HCT116 (cell line): Measurements from ENCODE around the gene FAT2. TPM values are rescaled to one million over a fixed set of nuclear protein-coding genes. Genes with fewer than 3 reads are reported as not detected.

ENCODE experiments used
- ATAC-seq: fragments of 200-7000 bp; cut with Tn5 transposase; 2 replicates; pipeline ENCODE4 v1.9.1; 2020; ENCODE audit warnings: mild to moderate bottlenecking, moderate library complexity
- BruUV-seq: library from RNA; stranded (reverse); fragments of 400-500 nt; replicated peaks from 2 replicates; lab custom pipeline; 2021; lab: Mats Ljungman, UMichigan
- CTCF ChIA-PET: fragments of 300-600 bp; sonication (Branson Sonifier 250); formaldehyde crosslinking; loops from one replicate; lab custom pipeline; 2021; ENCODE audit warnings: antibody characterized with exemption; lab: Charles Lee
- POLR2A ChIA-PET: fragments of 300-600, 350-600 bp; sonication (Branson Sonifier 250); formaldehyde crosslinking; loops from one replicate; lab custom pipeline; 2021; ENCODE audit warnings: antibody characterized with exemption; lab: Charles Lee
- RAD21 ChIA-PET, 2 experiments: fragments of 300-600 bp; sonication (Branson Sonifier 250); formaldehyde crosslinking; loops; one replicate each; lab custom pipeline; 2023; ENCODE audit warnings: low total read pairs in 2 of 2; ENCODE audit not compliant: uncharacterized antibody in 2 of 2, unreplicated experiment in 2 of 2, low non-redundant PET in 1 of 2; lab: Charles Lee
- DNase-seq: peaks from one replicate; pipeline ENCODE4 v3.0.0-alpha.2; 2010; ENCODE audit warnings: low read depth, low spot score
- H2AFZ ChIP-seq: fragments of 200-600 bp; shearing (Covaris generic), sonication (generic); 2 replicates; pipeline ENCODE4 v1.6.1; 2017; ENCODE audit warnings: low read depth, mixed run types, mixed read lengths, antibody characterized with exemption, low read length; ENCODE audit not compliant: poor library complexity, severe bottlenecking
- H3K27ac ChIP-seq: 2 replicates; pipeline ENCODE4 v1.5.1; 2012; ENCODE audit warnings: low read depth, low read length
- H3K27me3 ChIP-seq: fragments of 200-600 bp; sonication (generic); 2 replicates; pipeline ENCODE4 v1.6.1; 2016; ENCODE audit warnings: mixed run types, low read length, mixed read lengths; ENCODE audit not compliant: insufficient read depth
- H3K36me3 ChIP-seq, 2 experiments: fragments of 200-500 bp in 1 of 2; fragments of 200-600 bp in 1 of 2; sonication (Bioruptor generic) in 1 of 2; sonication (generic) in 1 of 2; 2 replicates each; pipeline versions ENCODE4 v1.5.1 to v1.6.1; 2014 to 2016; ENCODE audit warnings: low read length in 2 of 2, inconsistent platforms in 1 of 2, mixed read lengths in 1 of 2, mixed run types in 1 of 2; ENCODE audit not compliant: insufficient read depth in 2 of 2, control insufficient read depth in 1 of 2
- H3K4me1 ChIP-seq, 2 experiments: fragments of 200-600 bp in 1 of 2; sonication (generic) in 1 of 2; 2 replicates each; pipeline versions ENCODE4 v1.5.1 to v1.6.1; 2012 to 2017; ENCODE audit warnings: low read length in 2 of 2, inconsistent platforms in 1 of 2, mild to moderate bottlenecking in 1 of 2, mixed read lengths in 1 of 2, mixed run types in 1 of 2, moderate library complexity in 1 of 2; ENCODE audit not compliant: insufficient read depth in 2 of 2, control insufficient read depth in 1 of 2
- H3K4me2 ChIP-seq: fragments of 200-600 bp; sonication (generic); 2 replicates; pipeline ENCODE4 v1.6.1; 2017; ENCODE audit warnings: mixed run types, low read length, mixed read lengths
- H3K4me3 ChIP-seq, 2 experiments: fragments of 200-600 bp in 1 of 2; sonication (generic) in 1 of 2; replicated peaks in 1 of 2; 2 replicates each; pipeline ENCODE4 v1.5.1; 2011 to 2016; ENCODE audit warnings: low read length in 2 of 2, control low read depth in 1 of 2, low read depth in 1 of 2, mild to moderate bottlenecking in 1 of 2, mixed read lengths in 1 of 2, mixed run types in 1 of 2
- H3K79me2 ChIP-seq: fragments of 200-600 bp; sonication (generic); 2 replicates; pipeline ENCODE4 v1.6.1; 2017; ENCODE audit warnings: mild to moderate bottlenecking, mixed run types, low read length, moderate library complexity, mixed read lengths; ENCODE audit not compliant: insufficient read depth
- H3K9ac ChIP-seq: fragments of 200-600 bp; sonication (generic); 2 replicates; pipeline ENCODE4 v1.6.1; 2016; ENCODE audit warnings: low read length, mixed read lengths
- H3K9me2 ChIP-seq: fragments of 200-600 bp; sonication (generic), shearing (Covaris generic); 2 replicates; pipeline ENCODE4 v1.6.1; 2017; ENCODE audit warnings: mixed run types, mild to moderate bottlenecking, moderate library complexity; ENCODE audit not compliant: insufficient read depth
- H3K9me3 ChIP-seq, 2 experiments: fragments of 200-500 bp in 1 of 2; fragments of 200-600 bp in 1 of 2; sonication (Bioruptor generic) in 1 of 2; sonication (generic) in 1 of 2; 2 replicates each; pipeline ENCODE4 v1.6.1; 2014 to 2017; ENCODE audit warnings: low read length in 2 of 2, mixed read lengths in 2 of 2, inconsistent platforms in 1 of 2, low read depth in 1 of 2, mild to moderate bottlenecking in 1 of 2, mixed run types in 1 of 2, moderate library complexity in 1 of 2; ENCODE audit not compliant: control insufficient read depth in 1 of 2, insufficient read depth in 1 of 2
- H4K20me1 ChIP-seq: fragments of 200-600 bp; sonication (generic), shearing (Covaris generic); 2 replicates; pipeline ENCODE4 v1.6.1; 2017; ENCODE audit warnings: mixed run types, mild to moderate bottlenecking, moderate library complexity; ENCODE audit not compliant: insufficient read depth
- CBX3 ChIP-seq: IDR thresholded peaks from 2 replicates; pipeline ENCODE4 v1.6.1; 2012; ENCODE audit warnings: low read depth
- CTCF ChIP-seq, 3 experiments: fragments of 200-600 bp in 1 of 3; sonication (generic) in 1 of 3; IDR thresholded peaks in 2 of 3; conservative IDR thresholded peaks in 1 of 3; 2 replicates each; pipeline ENCODE4 v1.5.1; 2012 to 2017; ENCODE audit warnings: low read depth in 2 of 3, low read length in 2 of 3, antibody characterized with exemption in 1 of 3, borderline replicate concordance in 1 of 3, control low read depth in 1 of 3, mild to moderate bottlenecking in 1 of 3, mixed read lengths in 1 of 3, mixed run types in 1 of 3, moderate library complexity in 1 of 3; ENCODE audit not compliant: insufficient read depth in 1 of 3
- EGR1 ChIP-seq: IDR thresholded peaks from 2 replicates; pipeline ENCODE4 v1.6.1; 2012; ENCODE audit warnings: low read depth
- EZH2phosphoT487 ChIP-seq: fragments of 200-600 bp; IDR thresholded peaks from 2 replicates; pipeline ENCODE4 v1.6.1; 2018; ENCODE audit warnings: antibody characterized with exemption, borderline replicate concordance
- POLR2AphosphoS5 ChIP-seq: IDR thresholded peaks from 2 replicates; pipeline ENCODE4 v1.6.1; 2011; ENCODE audit warnings: mild to moderate bottlenecking, low read depth, low read length, moderate library complexity
- RAD21 ChIP-seq: IDR thresholded peaks from 2 replicates; pipeline ENCODE4 v1.6.1; 2012; ENCODE audit warnings: low read depth, mild to moderate bottlenecking
- SIN3A ChIP-seq: IDR thresholded peaks from 2 replicates; pipeline ENCODE4 v1.6.1; 2012; ENCODE audit warnings: low read depth
- SRF ChIP-seq: IDR thresholded peaks from 2 replicates; pipeline ENCODE4 v1.6.1; 2012; ENCODE audit warnings: low read depth
- TCF7L2 ChIP-seq: IDR thresholded peaks from 2 replicates; pipeline ENCODE4 v1.7.0; 2011; ENCODE audit warnings: borderline replicate concordance, inconsistent platforms; ENCODE audit not compliant: insufficient read depth, insufficient read length; ENCODE audit errors: extremely low read depth
- YY1 ChIP-seq: IDR thresholded peaks from 2 replicates; pipeline ENCODE4 v1.6.1; 2011; ENCODE audit warnings: low read length, low read depth, moderate library complexity, mild to moderate bottlenecking; ENCODE audit not compliant: insufficient replicate concordance; ENCODE audit errors: extremely low read depth
- ZNF274 ChIP-seq: fragments of 200-500 bp; sonication (Bioruptor generic); IDR thresholded peaks from 2 replicates; pipeline ENCODE4 v1.6.1; 2014; ENCODE audit warnings: mild to moderate bottlenecking, low read depth, low read length, inconsistent platforms
- intact Hi-C: fragments of 100-400 bp; cut with micrococcal nuclease; formaldehyde crosslinking; loops from 2 replicates; pipeline ENCODE4 v1.10.0; 2022
- total RNA-seq: library from RNA; stranded (reverse); gene quantifications from one replicate; pipeline ENCODE4 v1.2.1, GENCODE V29; 2021; ENCODE audit not compliant: unreplicated experiment
- TF ChIP-seq, protein P1 (sequence below): IDR thresholded peaks from 2 replicates; pipeline ENCODE4 v1.6.1; 2012
- TF ChIP-seq, protein P2 (sequence below): IDR thresholded peaks from 2 replicates; pipeline ENCODE4 v1.6.1; 2012; ENCODE audit warnings: low read depth

The FAT2 gene
- total RNA-seq, 1 experiment from 2014 or later = 0.05 TPM

DNA sequence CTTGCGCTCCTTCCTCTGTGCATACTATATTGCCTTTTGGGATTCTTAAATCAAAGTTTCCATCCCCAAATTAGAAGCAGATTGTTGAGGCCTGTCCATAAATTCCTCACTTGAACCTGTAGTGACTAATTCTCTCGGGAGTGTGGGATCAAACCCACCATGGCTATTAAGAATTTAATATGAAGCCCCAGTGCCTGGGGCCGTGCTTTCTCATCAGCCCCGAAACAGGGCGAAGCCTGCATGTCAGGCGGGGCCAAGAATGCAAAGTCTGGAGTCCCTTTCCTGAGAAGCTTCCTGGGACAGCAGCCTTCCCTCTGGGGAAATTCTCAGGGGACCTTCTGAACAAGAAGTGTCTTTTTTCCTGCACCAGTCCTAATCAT is 29.3 kb upstream of the FAT2 start:
- Histone ChIP-seq H3K4me1 (peaks cover 30 to 33% of the 10 kb centered on the region in 2 experiments), H3K36me3 (no peaks in the 10 kb centered on the region), H3K4me3 (no peak overlapping the region), H3K4me2 (no peak overlapping the region), H3K27ac (no peak overlapping the region), H3K9me3 (no peaks in the 10 kb centered on the region), H2AFZ (no peak overlapping the region), H3K79me2 (no peaks in the 10 kb centered on the region), H3K9me2 (no peaks in the 10 kb centered on the region), H4K20me1 (no peaks in the 10 kb centered on the region), H3K27me3 (peaks cover 13% of the 10 kb centered on the region; the same call in 1 of the 2 replicates), H3K9ac (no peak overlapping the region)
- POLR2A ChIA-PET = no interaction called here
- ATAC-seq (no peak), DNase-seq (no peak)
- intact Hi-C loops = no loop called here
- TF ChIP-seq POLR2AphosphoS5 (no peak), TCF7L2 (no peak)
- RAD21 ChIA-PET = no interaction called here
- no TSS peak for BruUV-seq
- CTCF ChIA-PET = no interaction called here

- DNase-seq (no peak), ATAC-seq (no peak)
- CTCF ChIA-PET = interaction anchor here (1.0 kb wide), 2 partner anchors 32 to 39 kb away, joined by 3 read pairs; no protein-coding TSS in a partner anchor
- RAD21 ChIA-PET = no interaction called here
- intact Hi-C loops = no loop called here
- Histone ChIP-seq H2AFZ (no peak overlapping the region), H3K4me1 (peaks cover 33 to 35% of the 10 kb centered on the region in 2 experiments), H3K9me2 (no peaks in the 10 kb centered on the region), H4K20me1 (no peaks in the 10 kb centered on the region), H3K4me2 (no peak overlapping the region; the same call in 1 of the 2 replicates), H3K36me3 (no peaks in the 10 kb centered on the region), H3K79me2 (no peaks in the 10 kb centered on the region), H3K27me3 (peaks cover 10% of the 10 kb centered on the region; the same call in 1 of the 2 replicates), H3K4me3 (no peak overlapping the region), H3K9ac (no peak overlapping the region), H3K27ac (no peak overlapping the region), H3K9me3 (no peaks in the 10 kb centered on the region)
- BruUV-seq = no TSS peak
- no peak for TF ChIP-seq CTCF (IDR thresholded peaks at IDR 0.05 in 2 of 3, conservative IDR thresholded peaks at IDR 0.05 in 1 of 3; ENCODE audit: borderline replicate concordance in 1 of 3, insufficient read depth in 1 of 3, low read depth in 2 of 3, low read length in 2 of 3)
- no peak for TF ChIP-seq SIN3A
- no peak for TF ChIP-seq TCF7L2
- no peak for TF ChIP-seq EZH2phosphoT487
- TF ChIP-seq, protein P1, sequence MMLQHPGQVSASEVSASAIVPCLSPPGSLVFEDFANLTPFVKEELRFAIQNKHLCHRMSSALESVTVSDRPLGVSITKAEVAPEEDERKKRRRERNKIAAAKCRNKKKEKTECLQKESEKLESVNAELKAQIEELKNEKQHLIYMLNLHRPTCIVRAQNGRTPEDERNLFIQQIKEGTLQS = no peak
- no peak for TF ChIP-seq SRF
- no peak for TF ChIP-seq RAD21
- no peak for TF ChIP-seq EGR1
- TF ChIP-seq ZNF274 = no peak
- TF ChIP-seq CBX3 = no peak
- TF ChIP-seq YY1 = no peak
- TF ChIP-seq, protein P2, sequence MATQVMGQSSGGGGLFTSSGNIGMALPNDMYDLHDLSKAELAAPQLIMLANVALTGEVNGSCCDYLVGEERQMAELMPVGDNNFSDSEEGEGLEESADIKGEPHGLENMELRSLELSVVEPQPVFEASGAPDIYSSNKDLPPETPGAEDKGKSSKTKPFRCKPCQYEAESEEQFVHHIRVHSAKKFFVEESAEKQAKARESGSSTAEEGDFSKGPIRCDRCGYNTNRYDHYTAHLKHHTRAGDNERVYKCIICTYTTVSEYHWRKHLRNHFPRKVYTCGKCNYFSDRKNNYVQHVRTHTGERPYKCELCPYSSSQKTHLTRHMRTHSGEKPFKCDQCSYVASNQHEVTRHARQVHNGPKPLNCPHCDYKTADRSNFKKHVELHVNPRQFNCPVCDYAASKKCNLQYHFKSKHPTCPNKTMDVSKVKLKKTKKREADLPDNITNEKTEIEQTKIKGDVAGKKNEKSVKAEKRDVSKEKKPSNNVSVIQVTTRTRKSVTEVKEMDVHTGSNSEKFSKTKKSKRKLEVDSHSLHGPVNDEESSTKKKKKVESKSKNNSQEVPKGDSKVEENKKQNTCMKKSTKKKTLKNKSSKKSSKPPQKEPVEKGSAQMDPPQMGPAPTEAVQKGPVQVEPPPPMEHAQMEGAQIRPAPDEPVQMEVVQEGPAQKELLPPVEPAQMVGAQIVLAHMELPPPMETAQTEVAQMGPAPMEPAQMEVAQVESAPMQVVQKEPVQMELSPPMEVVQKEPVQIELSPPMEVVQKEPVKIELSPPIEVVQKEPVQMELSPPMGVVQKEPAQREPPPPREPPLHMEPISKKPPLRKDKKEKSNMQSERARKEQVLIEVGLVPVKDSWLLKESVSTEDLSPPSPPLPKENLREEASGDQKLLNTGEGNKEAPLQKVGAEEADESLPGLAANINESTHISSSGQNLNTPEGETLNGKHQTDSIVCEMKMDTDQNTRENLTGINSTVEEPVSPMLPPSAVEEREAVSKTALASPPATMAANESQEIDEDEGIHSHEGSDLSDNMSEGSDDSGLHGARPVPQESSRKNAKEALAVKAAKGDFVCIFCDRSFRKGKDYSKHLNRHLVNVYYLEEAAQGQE = no peak
- POLR2A ChIA-PET = no interaction called here
Measured at GRCh38 chr5:151619812-151620460, 28.8 kb upstream of the FAT2 start.
